ENCODE measurements around the gene RAP1GAP2.
A peak's percentile ranks its signal among the peaks of the same experiment; 100 is the strongest.
"Not testable (repeated sequence)": the region's sequence is repeated elsewhere in the genome, so short reads cannot be mapped to it uniquely, and the experiment has no call there.

Gene RAP1GAP2

GRCh38 chr17:2796164-2797125 is at the start of gene RAP1GAP2:
Gene RAP1GAP2, plus strand, starts transcription at chr17:2796438. Its CDS starts 90 bp downstream, at chr17:2796528.
- DNase-seq, result peak; percentile 67

DNA sequence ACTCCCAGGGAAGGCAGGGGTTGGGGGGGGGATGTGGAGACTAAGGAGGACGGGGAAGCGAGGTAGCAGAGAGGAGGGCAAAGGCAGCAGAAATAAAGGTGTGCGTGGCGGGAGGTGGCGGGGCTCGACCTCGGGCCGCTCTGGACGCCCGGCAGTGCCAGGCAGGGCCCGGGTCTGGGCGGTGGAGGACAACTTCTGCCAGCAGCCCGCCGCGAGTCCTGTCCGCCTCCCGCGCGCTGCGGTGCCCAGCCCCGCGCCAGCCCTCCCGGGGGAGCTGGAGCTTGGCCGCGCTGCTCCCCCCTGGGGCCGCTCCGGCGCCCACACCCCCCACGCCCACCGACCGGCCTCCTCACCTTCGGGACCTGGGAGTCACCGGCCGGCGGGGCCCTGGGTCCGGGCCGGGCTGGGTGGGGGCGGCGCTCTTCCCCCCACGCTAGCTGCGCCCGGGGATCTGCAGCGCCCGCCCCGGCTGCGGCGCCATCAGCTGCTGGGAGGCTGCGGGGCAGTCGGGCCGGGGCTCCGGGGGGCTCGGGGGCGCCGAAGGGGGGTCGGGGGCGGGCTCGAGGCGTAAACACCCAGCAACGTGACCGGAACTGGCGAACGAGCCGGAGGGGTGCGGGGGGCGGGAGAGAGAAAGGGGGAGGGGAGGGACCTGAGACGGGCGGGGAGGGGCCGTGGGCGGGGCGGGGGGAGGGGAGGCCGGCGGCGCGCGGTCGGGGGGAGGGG is 47.0 kb upstream of the RAP1GAP2 start, which contains the start of gene CCDC92B:
Gene CCDC92B, minus strand, starts transcription at position 595 of the 726 bp plus-strand sequence. CDS start 14,507 bp downstream, outside the sequence.
- no peak for DNase-seq

GRCh38 chr17:2749784-2750181 is 46.5 kb upstream of the RAP1GAP2 start:
- DNase-seq, result peak; percentile 83

- no peak for DNase-seq
These were observed 45.5 kb upstream of the RAP1GAP2 start for GRCh38 chr17:2750721-2751120.

DNA sequence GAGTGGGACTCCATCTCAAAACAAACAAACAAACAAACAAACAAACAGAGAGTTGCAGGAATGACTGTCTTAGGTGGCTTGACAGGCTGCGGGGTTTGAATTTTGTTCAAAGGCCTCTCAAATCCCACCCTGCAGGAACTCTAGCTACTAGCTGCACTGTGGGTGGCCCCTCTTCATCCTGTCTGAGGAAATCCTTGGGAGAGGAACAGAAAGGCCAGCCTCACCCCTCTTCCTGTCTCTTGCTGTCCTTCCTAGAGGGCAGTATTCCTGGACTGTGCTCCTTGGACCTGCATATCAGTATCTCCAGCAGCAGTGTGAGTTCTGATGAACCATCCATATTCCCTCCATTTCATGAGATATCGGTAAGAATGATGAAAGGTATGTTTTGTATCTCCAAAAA is 44.7 kb upstream of the RAP1GAP2 start:
- DNase-seq, result no peak

- no peak for DNase-seq
These were observed 40.1 kb upstream of the RAP1GAP2 start for GRCh38 chr17:2755891-2756724.

DNA sequence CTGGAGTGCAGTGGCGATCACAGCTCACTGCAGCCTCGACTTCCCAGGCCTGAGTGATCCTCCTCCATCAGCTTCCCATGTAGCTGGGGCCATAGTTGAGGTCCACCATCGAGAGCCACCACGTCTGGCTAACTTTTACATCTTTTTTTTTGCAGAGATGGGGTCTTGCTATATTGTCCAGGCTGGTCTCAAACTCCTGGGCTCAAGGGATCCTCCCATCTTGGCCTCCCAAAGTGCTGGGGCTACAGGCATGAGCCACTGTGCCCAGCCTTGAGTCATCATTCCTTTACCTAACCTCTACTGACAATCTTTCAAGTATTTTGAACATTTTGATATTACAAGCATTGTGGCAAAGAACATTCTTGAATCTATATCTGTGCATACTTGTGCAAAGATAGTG is 37.4 kb upstream of the RAP1GAP2 start:
- no peak for DNase-seq

GRCh38 chr17:2770129-2770528 is 26.1 kb upstream of the RAP1GAP2 start:
- no peak for DNase-seq

DNA sequence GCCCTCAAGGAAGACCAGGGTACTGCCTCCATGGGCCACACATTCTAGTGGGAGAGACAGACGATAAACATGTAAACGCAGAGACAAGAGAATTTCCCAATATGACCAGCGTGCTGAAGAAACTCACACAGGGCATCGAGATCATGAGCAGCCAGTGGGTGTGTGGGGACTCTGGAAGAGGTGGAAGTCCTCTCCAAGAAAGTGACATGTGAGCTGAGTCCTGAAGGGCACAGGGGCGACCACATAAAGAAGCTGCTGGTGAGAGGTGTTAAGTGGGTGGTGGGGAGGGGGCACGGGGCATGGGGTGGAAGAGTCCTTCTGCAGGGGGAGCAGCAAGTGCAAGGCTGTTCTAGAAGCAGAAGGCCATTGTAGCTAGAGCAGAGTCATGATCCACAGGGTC is 21.0 kb upstream of the RAP1GAP2 start:
- no peak for DNase-seq

DNA sequence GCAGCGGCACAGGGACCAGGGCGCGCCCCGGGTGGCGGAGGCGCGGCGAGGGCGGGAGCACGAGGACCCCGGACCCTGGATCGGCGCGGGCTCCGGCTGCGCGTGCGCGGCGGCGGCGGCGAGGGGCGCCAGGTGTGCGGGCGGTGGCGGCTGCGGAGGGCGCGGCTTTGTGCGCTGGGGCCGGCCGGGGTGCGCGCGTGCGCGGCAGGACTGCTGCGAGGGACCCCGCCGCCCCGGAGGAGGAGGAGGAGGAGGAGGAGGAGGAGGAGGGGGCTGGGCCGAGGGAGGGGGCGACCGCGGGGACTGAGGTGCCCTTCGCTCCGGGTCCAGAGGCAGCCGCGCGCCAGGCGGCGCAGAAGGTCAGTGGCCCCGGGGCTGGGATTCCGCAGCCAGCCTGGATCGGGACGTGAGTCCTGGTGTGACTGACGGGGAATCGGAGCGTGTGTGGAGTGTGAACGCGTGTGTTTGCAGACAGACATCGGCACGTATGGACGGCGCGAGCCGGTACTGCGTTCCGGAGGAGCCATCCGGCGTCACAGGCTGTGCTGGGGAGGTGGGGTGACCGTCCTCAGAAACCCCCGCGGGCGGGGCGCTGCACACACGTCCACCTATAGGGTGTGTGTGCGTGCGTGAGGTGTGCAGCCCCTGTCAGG is 19.5 kb upstream of the RAP1GAP2 start:
- no peak for DNase-seq

DNA sequence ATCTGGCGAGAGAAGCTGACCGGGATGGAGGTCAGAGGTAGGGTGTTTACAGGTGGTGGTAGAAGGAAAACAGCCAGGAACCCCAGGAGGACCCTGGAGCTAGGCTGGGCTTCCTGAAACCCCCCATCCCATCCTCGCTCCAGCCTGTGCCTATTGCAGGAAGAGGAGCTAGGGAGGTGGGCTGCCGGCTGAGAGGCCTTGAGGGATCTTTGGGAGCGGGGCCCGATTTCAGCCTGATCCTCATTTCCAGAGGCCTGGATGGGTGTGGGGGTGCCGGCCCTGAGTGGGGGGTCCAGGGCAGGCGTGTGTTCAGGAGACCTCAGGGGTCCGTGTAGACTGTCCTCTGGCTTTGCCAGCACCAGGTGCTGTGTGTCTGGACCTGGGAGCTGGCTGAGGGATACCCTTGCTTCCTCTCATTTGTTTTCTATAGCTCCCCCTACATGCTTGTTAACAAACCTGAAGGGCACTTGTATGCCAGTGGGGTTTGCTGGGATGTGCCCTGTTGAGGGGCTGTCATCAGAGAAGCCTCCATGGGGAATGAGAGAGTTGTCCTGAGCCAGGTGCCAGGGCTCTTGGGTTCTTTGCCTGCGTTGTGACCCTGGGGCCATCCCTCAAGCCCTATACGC is 18.9 kb upstream of the RAP1GAP2 start:
- DNase-seq, result no peak

DNA sequence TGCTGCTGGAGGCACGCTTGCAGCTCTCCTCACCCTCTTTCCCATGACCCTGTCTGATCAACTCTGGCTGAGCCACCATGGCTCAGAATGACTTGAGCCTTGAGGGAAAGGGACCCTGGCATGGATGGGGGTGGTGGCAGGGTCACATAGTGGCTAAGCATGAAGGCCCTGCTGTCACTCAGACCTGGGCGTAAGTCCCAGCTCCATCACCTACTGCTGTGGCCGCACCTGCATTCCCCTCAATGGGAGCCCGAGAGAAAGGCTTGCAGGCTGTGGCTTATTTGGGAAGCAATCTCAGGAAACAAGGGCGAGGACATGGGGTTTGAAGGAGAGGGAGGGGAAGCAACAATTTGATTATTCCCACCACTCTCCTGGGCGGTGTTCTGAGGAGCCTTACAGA is 17.7 kb upstream of the RAP1GAP2 start:
- DNase-seq, result no peak

- no peak for DNase-seq
These were observed 16.7 kb upstream of the RAP1GAP2 start for GRCh38 chr17:2779545-2779944.

- no peak for DNase-seq
These were observed 16.0 kb upstream of the RAP1GAP2 start for GRCh38 chr17:2780256-2780655.

GRCh38 chr17:2780931-2781454 is 15.2 kb upstream of the RAP1GAP2 start:
- no peak for DNase-seq

DNA sequence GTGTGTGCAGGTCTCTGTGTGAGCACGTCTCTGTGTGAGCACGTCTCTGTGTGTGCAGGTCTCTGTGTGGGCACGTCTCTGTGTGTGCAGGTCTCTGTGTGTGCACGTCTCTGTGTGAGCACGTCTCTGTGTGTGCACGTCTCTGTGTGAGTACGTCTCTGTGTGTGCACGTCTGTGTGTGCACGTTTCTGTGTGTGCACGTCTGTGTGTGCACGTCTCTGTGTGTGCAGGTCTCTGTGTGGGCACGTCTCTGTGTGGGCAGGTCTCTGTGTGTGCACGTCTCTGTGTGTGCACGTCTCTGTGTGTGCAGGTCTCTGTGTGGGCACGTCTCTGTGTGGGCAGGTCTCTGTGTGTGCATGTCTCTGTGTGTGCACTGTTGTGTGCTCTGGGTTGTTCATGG is 14.6 kb upstream of the RAP1GAP2 start:
- not testable (repeated sequence) for DNase-seq

DNA sequence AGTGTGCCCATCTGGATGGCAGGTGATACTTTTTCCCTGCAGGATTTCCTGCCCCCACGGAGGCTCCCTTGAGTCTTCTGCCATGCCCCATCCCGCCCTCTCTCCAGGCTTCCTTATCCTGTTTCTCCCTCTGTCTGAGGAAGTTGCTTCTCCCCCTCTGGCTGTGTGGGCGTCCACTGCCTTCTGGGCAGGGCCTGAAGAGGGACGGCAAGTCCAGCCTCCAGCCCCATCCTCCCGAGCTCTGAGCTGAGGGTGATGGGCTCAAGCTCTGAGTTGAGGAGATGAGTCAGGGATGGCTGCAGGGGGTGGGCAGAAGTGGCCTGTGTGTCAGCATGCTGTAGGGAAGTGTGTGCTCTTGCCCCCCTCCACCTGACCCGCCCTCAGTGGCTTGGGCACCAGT is 14.2 kb upstream of the RAP1GAP2 start:
- DNase-seq, result no peak

GRCh38 chr17:2783310-2784030 is 12.8 kb upstream of the RAP1GAP2 start:
- no peak for DNase-seq

GRCh38 chr17:2784864-2785263 is 11.4 kb upstream of the RAP1GAP2 start:
- no peak for DNase-seq

DNA sequence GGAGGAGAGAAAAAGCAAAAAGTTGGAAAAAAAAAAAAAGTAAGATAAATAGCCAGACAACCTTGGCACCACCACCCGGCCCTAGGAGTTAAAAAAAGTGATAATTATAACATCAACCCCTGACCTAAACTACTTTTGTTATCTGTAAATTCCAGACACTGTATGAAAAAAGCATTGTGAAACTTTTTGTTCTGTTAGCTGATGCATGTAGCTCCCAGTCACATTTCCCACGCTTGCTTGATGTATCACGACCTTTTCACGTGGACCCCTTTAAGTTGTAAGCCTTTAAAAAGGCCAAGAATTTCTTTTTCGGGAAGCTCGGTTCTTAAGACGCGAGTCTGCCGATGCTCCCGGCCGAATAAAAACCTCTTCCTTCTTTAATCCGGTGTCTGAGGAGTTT is 10.9 kb upstream of the RAP1GAP2 start:
- DNase-seq, result not testable (repeated sequence)
